K562 (cell line): ENCODE measurements around the gene SGMS1. TPM values are rescaled to one million over a fixed set of nuclear protein-coding genes. Genes with fewer than 3 reads are reported as not detected.

Experiments
- ATAC-seq: fragments of 200-7000 bp; cut with Tn5 transposase; 3 replicates; pipeline ENCODE4 v1.9.1; 2020; ENCODE audit warnings: moderate library complexity
- BruUV-seq: library from RNA; stranded (reverse); fragments of 400-500 nt; replicated peaks from 2 replicates; lab custom pipeline; 2021; lab: Mats Ljungman, UMichigan
- CTCF ChIA-PET: fragments of 300-600 bp; formaldehyde crosslinking; extraction: SDS; loops from one replicate; lab custom pipeline; 2021; ENCODE audit warnings: low intra/inter-chr PET ratio; lab: Yijun Ruan, JAX
- POLR2A ChIA-PET: fragments of 300-600, 350-650 bp; sonication (Branson Sonifier 250); formaldehyde crosslinking; extraction: SDS; loops from one replicate; lab custom pipeline; 2021; ENCODE audit warnings: antibody characterized with exemption, inconsistent platforms; lab: Yijun Ruan, JAX
- DNase-seq, 4 experiments: peaks; one replicate each; pipeline versions ENCODE4 v3.0.0 to v3.0.0-alpha.2; 2011 to 2018; ENCODE audit warnings: low spot score in 3 of 4, mixed read lengths in 3 of 4; ENCODE audit errors: extremely low read depth in 1 of 4
- FAIRE-seq: peaks from 2 replicates; lab custom pipeline; 2011; peaks lifted over from hg19 to GRCh38; lab: Jason Lieb, UNC
- H2AFZ ChIP-seq: 2 replicates; pipeline ENCODE4 v1.6.0; 2011; ENCODE audit warnings: low read depth, low read length, control low read depth, inconsistent platforms
- H3K27ac ChIP-seq: fragments of 200-600 bp; 3 replicates; pipeline ENCODE4 v1.8.0; 2011; ENCODE audit warnings: low read depth, mild to moderate bottlenecking, control low read depth, inconsistent platforms, low read length, moderate library complexity, mixed read lengths; ENCODE audit errors: extremely low read depth
- H3K27me3 ChIP-seq, 2 experiments: fragments of 300-600 bp in 1 of 2; 2 replicates in 1 of 2; 3 replicates in 1 of 2; pipeline versions ENCODE4 v1.6.0 to v1.8.0; 2011; ENCODE audit warnings: inconsistent platforms in 2 of 2, low read length in 2 of 2, mild to moderate bottlenecking in 1 of 2, mixed read lengths in 1 of 2, moderate library complexity in 1 of 2; ENCODE audit not compliant: control insufficient read depth in 2 of 2, insufficient read depth in 2 of 2
- H3K36me3 ChIP-seq: fragments of 300-600 bp; 3 replicates; pipeline ENCODE4 v1.8.0; 2011; ENCODE audit warnings: mild to moderate bottlenecking, low read length, inconsistent platforms; ENCODE audit not compliant: control insufficient read depth, insufficient read depth
- H3K4me1 ChIP-seq, 2 experiments: fragments of 200-600 bp in 1 of 2; replicated peaks in 1 of 2; 2 replicates in 1 of 2; 3 replicates in 1 of 2; pipeline versions ENCODE4 v1.5.1 to v1.8.0; 2011; ENCODE audit warnings: inconsistent platforms in 2 of 2, low read length in 2 of 2, mild to moderate bottlenecking in 1 of 2, mixed read lengths in 1 of 2, moderate library complexity in 1 of 2; ENCODE audit not compliant: control insufficient read depth in 2 of 2, insufficient read depth in 2 of 2
- H3K4me2 ChIP-seq: 2 replicates; pipeline ENCODE4 v1.6.1; 2011; ENCODE audit warnings: low read length, control low read depth, inconsistent platforms, mixed read lengths; ENCODE audit not compliant: insufficient read depth
- H3K4me3 ChIP-seq: fragments of 200-600 bp; sonication (generic), shearing (Covaris generic); 2 replicates; pipeline ENCODE4 v1.5.1; 2016; ENCODE audit warnings: control low read depth, inconsistent platforms
- H3K79me2 ChIP-seq: fragments of 200-600 bp; 3 replicates; pipeline ENCODE4 v1.8.0; 2011; ENCODE audit warnings: low read length, inconsistent platforms; ENCODE audit not compliant: control insufficient read depth, insufficient read depth
- H3K9ac ChIP-seq, 2 experiments: 2 replicates each; pipeline versions ENCODE4 v1.6.0 to v1.6.1; 2011; ENCODE audit warnings: low read depth in 2 of 2, low read length in 2 of 2, control low read depth in 1 of 2, inconsistent platforms in 1 of 2, mild to moderate bottlenecking in 1 of 2, mixed read lengths in 1 of 2; ENCODE audit not compliant: insufficient read depth in 1 of 2
- H3K9me1 ChIP-seq: one replicate; pipeline ENCODE4 v1.6.0; 2011; ENCODE audit warnings: inconsistent platforms, mild to moderate bottlenecking, low read length, moderate library complexity; ENCODE audit not compliant: control insufficient read depth, insufficient read depth
- H3K9me3 ChIP-seq: replicated peaks from 2 replicates; pipeline ENCODE4 v1.5.1; 2011; ENCODE audit warnings: low read depth, low read length, inconsistent platforms; ENCODE audit not compliant: control insufficient read depth, insufficient read depth
- H4K20me1 ChIP-seq: replicated peaks from 2 replicates; pipeline ENCODE4 v1.6.1; 2011; ENCODE audit warnings: low read length, inconsistent platforms, mixed read lengths; ENCODE audit not compliant: control insufficient read depth, insufficient read depth
- HDAC1 ChIP-seq, 2 experiments: fragments of 450-650 bp; IDR thresholded peaks; 2 replicates each; pipeline ENCODE4 v1.6.1; 2016 to 2017; ENCODE audit warnings: inconsistent platforms in 1 of 2, mild to moderate bottlenecking in 1 of 2, moderate library complexity in 1 of 2
- HDAC3 ChIP-seq: fragments of 450-650 bp; IDR thresholded peaks from 2 replicates; pipeline ENCODE4 v1.6.1; 2018; ENCODE audit warnings: borderline replicate concordance, mild to moderate bottlenecking, moderate library complexity; ENCODE audit not compliant: partially characterized antibody
- MTA3 ChIP-seq: fragments of 450-650 bp; formaldehyde crosslinking; IDR thresholded peaks from 2 replicates; pipeline ENCODE4 v1.6.1; 2017; ENCODE audit warnings: mild to moderate bottlenecking, borderline replicate concordance
- NR2C1 ChIP-seq, 2 experiments: fragments of 450-650 bp; IDR thresholded peaks; 2 replicates each; pipeline ENCODE4 v1.6.1; 2017; ENCODE audit warnings: mild to moderate bottlenecking in 2 of 2, antibody characterized with exemption in 1 of 2, inconsistent platforms in 1 of 2, missing compliant biosample characterization in 1 of 2, missing genetic modification characterization in 1 of 2
- TAF9B ChIP-seq: fragments of 450-650 bp; IDR thresholded peaks from 2 replicates; pipeline ENCODE4 v1.6.1; 2018; ENCODE audit warnings: mild to moderate bottlenecking; ENCODE audit not compliant: partially characterized antibody
- WGBS: fragments of 100-300 bp; shearing (Covaris generic); methylation state at CpG from one replicate; pipeline ENCODE4 v1.1.6; 2016; ENCODE audit warnings: low coverage, mixed read lengths; ENCODE audit not compliant: insufficient coverage; ENCODE audit errors: missing lambda C conversion rate; 5-methylcytosine and 5-hydroxymethylcytosine counted together
- in situ Hi-C: fragments of 300-500 bp; cut with MboI; formaldehyde crosslinking; loops from 4 replicates; pipeline ENCODE4 v1.15.0; 2018; ENCODE audit warnings: inconsistent platforms, mixed read lengths
- intact Hi-C: fragments of 100-400 bp; cut with micrococcal nuclease; formaldehyde crosslinking; loops from 2 replicates; pipeline ENCODE4 v1.14.2; 2022
- polyA plus RNA-seq, 8 experiments: library from polyadenylated mRNA; depleted of rRNA in 4 of 8; stranded (reverse) in 5 of 8; unstranded in 3 of 8; fragments of >200 nt; fragmentation: Nextera tagmentation in 2 of 8; fragmentation: Illumina TruSeq in 1 of 8; extraction: Ambion mirVana in 2 of 8; extraction: Trizol in 1 of 8; gene quantifications; 2 replicates each; pipeline versions ENCODE4 v1.2.1 to v1.2.3, GENCODE V29; 2011 to 2014; ENCODE audit warnings: inconsistent platforms in 1 of 8, missing spikeins in 1 of 8
- total RNA-seq, 7 experiments: library from RNA; depleted of rRNA in 6 of 7; stranded (reverse); fragments of >200 nt in 6 of 7; fragmentation: Illumina TruSeq in 2 of 7; extraction: Trizol in 2 of 7; gene quantifications; 2 replicates each; pipeline versions ENCODE4 v1.2.1 to v1.2.3, GENCODE V29; 2011 to 2021; ENCODE audit warnings: low replicate concordance in 1 of 7
- TF ChIP-seq, protein P1 (sequence below): fragments of 450-650 bp; IDR thresholded peaks from 2 replicates; pipeline ENCODE4 v1.6.1; 2016; ENCODE audit warnings: mild to moderate bottlenecking
- TF ChIP-seq, protein P2 (sequence below): fragments of 450-650 bp; IDR thresholded peaks from one replicate; pipeline ENCODE4 v1.6.1; 2018; ENCODE audit warnings: mild to moderate bottlenecking, moderate library complexity; ENCODE audit not compliant: partially characterized antibody

Gene SGMS1
- total and polyA plus RNA-seq, 9 of the 15 experiments (the other 6 are each of a cell fraction or from before 2014, with no cell fraction given), result 22.6 to 232 (median 82.2) TPM

DNA sequence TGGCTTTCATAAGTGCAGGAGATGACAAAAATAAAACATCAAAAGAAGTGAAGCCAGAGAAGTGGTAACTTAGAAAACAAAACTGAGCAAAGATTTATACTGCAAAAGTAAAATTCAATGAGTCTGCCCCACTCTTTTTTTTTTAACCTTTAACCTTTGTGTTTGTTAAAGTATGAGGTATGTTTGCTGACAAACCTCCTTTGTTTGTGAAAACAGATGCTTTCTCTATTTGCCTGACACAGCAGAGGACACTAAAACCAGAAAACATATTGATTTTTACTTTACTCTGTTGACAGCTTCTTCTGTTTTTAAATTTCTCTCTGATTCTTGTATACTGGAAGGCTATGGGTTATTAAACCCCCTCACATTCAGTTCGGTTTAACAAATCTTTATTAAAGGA is 57.6 kb downstream of the SGMS1 start:
- peaks cover 26 to 56% of the 10 kb centered on the region in 2 experiments for H3K4me1 ChIP-seq
- H3K79me2 ChIP-seq, result peaks cover 92% of the 10 kb centered on the region
- intact Hi-C loops (no loop called here), in situ Hi-C loops (no loop called here)
- no peak overlapping the region for H2AFZ ChIP-seq
- H3K9ac ChIP-seq, result peak overlapping the region in 1 of 2 experiments; percentile 49; a peak in 2 of 4 replicates
- 18% methylated on average over 1 of the region's 1 CpG for WGBS
- no peak overlapping the region for H3K4me3 ChIP-seq
- H3K9me3 ChIP-seq, result no peaks in the 10 kb centered on the region
- ATAC-seq, result no peak
- no peaks in the 10 kb centered on the region for H3K9me1 ChIP-seq
- ChIA-PET POLR2A (interaction anchor here (1.1 to 5.7 kb wide), 4 partner anchors 9 to 16 kb away, joined by 4 to 50 read pairs (median 5); no protein-coding TSS in a partner anchor), CTCF (no interaction called here)
- FAIRE-seq, result no peak
- H3K36me3 ChIP-seq, result peaks cover 26% of the 10 kb centered on the region
- DNase-seq, result no peak
- no peaks in the 10 kb centered on the region for H3K27me3 ChIP-seq
- TF ChIP-seq HDAC1 (IDR thresholded peaks at IDR 0.05) (no peak), MTA3 (no peak), NR2C1 (IDR thresholded peaks at IDR 0.05) (0 out of 2 replicates have a peak, but pooled peaks have one; percentile 31), NR2C1 (tag; IDR thresholded peaks at IDR 0.05) (peak; percentile 42), HDAC3 (peak; percentile 25), TAF9B (no peak)
- TF ChIP-seq, protein P1, sequence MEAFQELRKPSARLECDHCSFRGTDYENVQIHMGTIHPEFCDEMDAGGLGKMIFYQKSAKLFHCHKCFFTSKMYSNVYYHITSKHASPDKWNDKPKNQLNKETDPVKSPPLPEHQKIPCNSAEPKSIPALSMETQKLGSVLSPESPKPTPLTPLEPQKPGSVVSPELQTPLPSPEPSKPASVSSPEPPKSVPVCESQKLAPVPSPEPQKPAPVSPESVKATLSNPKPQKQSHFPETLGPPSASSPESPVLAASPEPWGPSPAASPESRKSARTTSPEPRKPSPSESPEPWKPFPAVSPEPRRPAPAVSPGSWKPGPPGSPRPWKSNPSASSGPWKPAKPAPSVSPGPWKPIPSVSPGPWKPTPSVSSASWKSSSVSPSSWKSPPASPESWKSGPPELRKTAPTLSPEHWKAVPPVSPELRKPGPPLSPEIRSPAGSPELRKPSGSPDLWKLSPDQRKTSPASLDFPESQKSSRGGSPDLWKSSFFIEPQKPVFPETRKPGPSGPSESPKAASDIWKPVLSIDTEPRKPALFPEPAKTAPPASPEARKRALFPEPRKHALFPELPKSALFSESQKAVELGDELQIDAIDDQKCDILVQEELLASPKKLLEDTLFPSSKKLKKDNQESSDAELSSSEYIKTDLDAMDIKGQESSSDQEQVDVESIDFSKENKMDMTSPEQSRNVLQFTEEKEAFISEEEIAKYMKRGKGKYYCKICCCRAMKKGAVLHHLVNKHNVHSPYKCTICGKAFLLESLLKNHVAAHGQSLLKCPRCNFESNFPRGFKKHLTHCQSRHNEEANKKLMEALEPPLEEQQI, result no peak
- TF ChIP-seq, protein P2, sequence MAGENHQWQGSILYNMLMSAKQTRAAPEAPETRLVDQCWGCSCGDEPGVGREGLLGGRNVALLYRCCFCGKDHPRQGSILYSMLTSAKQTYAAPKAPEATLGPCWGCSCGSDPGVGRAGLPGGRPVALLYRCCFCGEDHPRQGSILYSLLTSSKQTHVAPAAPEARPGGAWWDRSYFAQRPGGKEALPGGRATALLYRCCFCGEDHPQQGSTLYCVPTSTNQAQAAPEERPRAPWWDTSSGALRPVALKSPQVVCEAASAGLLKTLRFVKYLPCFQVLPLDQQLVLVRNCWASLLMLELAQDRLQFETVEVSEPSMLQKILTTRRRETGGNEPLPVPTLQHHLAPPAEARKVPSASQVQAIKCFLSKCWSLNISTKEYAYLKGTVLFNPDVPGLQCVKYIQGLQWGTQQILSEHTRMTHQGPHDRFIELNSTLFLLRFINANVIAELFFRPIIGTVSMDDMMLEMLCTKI, result no peak
- H4K20me1 ChIP-seq, result no peaks in the 10 kb centered on the region
- peak overlapping the region; percentile 81 for H3K4me2 ChIP-seq
- no TSS peak for BruUV-seq
- H3K27ac ChIP-seq, result peak overlapping the region; percentile 77
